ENCODE measurements around the gene AMMECR1. TPM values are rescaled to one million over a fixed set of nuclear protein-coding genes. Genes with fewer than 3 reads are reported as not detected.
A peak's percentile ranks its signal among the peaks of the same experiment; 100 is the strongest.

AMMECR1 gene
- total and polyA plus RNA-seq, 2 of the 4 experiments (the other 2 are of a cell fraction): 7.0 to 11.3 TPM

DNA sequence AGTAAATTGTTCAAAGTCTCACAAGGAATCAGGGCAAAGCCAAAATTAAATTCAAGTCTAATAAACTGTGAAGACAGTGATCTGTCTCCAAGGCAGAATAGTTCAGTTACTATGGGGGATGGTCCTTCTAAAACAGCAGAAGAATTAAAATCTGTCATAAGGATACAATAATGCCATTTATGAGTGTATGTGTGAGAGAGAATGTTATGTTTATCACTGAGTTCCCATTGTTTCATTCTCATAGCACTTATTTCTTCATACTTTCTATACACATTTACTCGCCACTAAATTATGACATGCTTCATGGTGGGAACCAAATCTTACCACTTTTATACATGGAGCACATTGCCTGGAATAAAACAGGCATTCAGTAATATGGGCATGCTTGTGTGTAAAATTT is 102.5 kb downstream of the AMMECR1 start:
- Histone ChIP-seq H3K9ac (ENCODE audit: low read depth, low read length) (no peak overlapping the region), H3K4me1 (ENCODE audit: control insufficient read depth, insufficient read depth, low read length) (peaks cover 2% of the 10 kb centered on the region; the same call in 1 of the 2 replicates), H3K14ac (replicated peaks; ENCODE audit: low read depth, low read length) (no peak overlapping the region), H4K8ac (ENCODE audit: low read depth in 2 of 2, low read length in 2 of 2) (no peak overlapping the region), H3K4ac (ENCODE audit: low read depth, low read length) (no peak overlapping the region), H3K18ac (ENCODE audit: low read depth, low read length) (no peak overlapping the region), H4K91ac (ENCODE audit: insufficient read depth, low read depth, low read length) (no peak overlapping the region), H3K36me3 (ENCODE audit: control insufficient read depth, insufficient read depth, low read length) (no peaks in the 10 kb centered on the region), H3K9me1 (ENCODE audit: insufficient read depth, low read length) (no peaks in the 10 kb centered on the region), H4K5ac (ENCODE audit: low read depth, low read length) (no peak overlapping the region), H2AK9ac (replicated peaks; ENCODE audit: low read depth, low read length, poor library complexity) (no peak overlapping the region), H3K56ac (ENCODE audit: extremely low read depth, insufficient read depth, low read length) (no peak overlapping the region), H3K23ac (ENCODE audit: low read depth, low read length) (no peak overlapping the region), H2AFZ (replicated peaks; ENCODE audit: low read length, poor library complexity) (no peak overlapping the region), H2BK120ac (ENCODE audit: low read depth, low read length) (no peak overlapping the region), H3K4me3 (ENCODE audit: insufficient read depth, low read depth, low read length) (no peak overlapping the region), H3K9me3 (ENCODE audit: control insufficient read depth, insufficient read depth, low read length) (no peaks in the 10 kb centered on the region), H2BK20ac (ENCODE audit: low read depth, low read length) (no peak overlapping the region), H2BK15ac (ENCODE audit: low read depth, low read length) (no peak overlapping the region), H2AK5ac (ENCODE audit: low read depth, low read length) (no peak overlapping the region), H3K79me1 (ENCODE audit: low read depth in 1 of 2, low read length in 2 of 2) (peaks cover 6% of the 10 kb centered on the region in 2 experiments; a peak in 3 of 4 replicates), H3K27me3 (ENCODE audit: control insufficient read depth, insufficient read depth, low read length) (no peaks in the 10 kb centered on the region), H3K4me2 (ENCODE audit: low read depth, low read length) (no peak overlapping the region), H3K27ac (ENCODE audit: insufficient read depth, low read length) (no peak overlapping the region), H2BK5ac (ENCODE audit: low read depth, low read length, poor library complexity, severe bottlenecking) (no peak overlapping the region), H4K20me1 (ENCODE audit: insufficient read depth, low read length) (no peaks in the 10 kb centered on the region)
- no peak for TF ChIP-seq NFE2L2 (IDR thresholded peaks at IDR 0.05; ENCODE audit: low read depth, low read length)
- ATAC-seq (ENCODE audit: low read depth) (no peak), DNase-seq (peak; percentile 14)
- no CpG with 5 or more reads among the region's 1 CpG for WGBS, 2 experiments (ENCODE audit: extremely low coverage in 2 of 2, insufficient read length in 1 of 2)
- intact Hi-C loops (cut with micrococcal nuclease) (no loop called here), dilution Hi-C loops (cut with HindIII; ENCODE audit: low sequenced_read_pairs, unreplicated experiment) (no loop called here), in situ Hi-C loops (cut with MboI; ENCODE audit: low sequenced_read_pairs) (no loop called here)
- CTCF ChIA-PET: no interaction called here
- POLR2A ChIA-PET (ENCODE audit: unreplicated experiment): no interaction called here
- BruUV-seq (replicated peaks): no TSS peak
